Thoracic aorta (tissue), 2 donors: ENCODE measurements around the gene SNX5. TPM values are rescaled to one million over a fixed set of nuclear protein-coding genes. Genes with fewer than 3 reads are reported as not detected.

Experiments
- ATAC-seq: fragments of 150-250 bp; one replicate; pipeline ENCODE4 v1.8.0; 2017; ENCODE audit warnings: low read depth; ENCODE audit not compliant: insufficient number of reproducible peaks, low FRiP score
- DNase-seq: peaks from one replicate; pipeline ENCODE4 v3.0.0-alpha.2; 2020; ENCODE audit warnings: low spot score
- H3K27ac ChIP-seq, 2 donors: fragments of 200-600 bp; sonication (generic); 1 replicate in 1 of 2; 2 replicates in 1 of 2; pipeline ENCODE4 v1.5.1; 2016; ENCODE audit warnings: mild to moderate bottlenecking in 2 of 2, moderate library complexity in 2 of 2
- H3K27me3 ChIP-seq: fragments of 200-600 bp; sonication (generic); replicated peaks from 2 replicates; pipeline ENCODE4 v1.6.0; 2016; ENCODE audit warnings: mild to moderate bottlenecking; ENCODE audit not compliant: insufficient read depth
- H3K36me3 ChIP-seq: fragments of 200-600 bp; sonication (generic); one replicate; pipeline ENCODE4 v1.5.1; 2016
- H3K4me1 ChIP-seq, 2 donors: fragments of 200-600 bp; sonication (generic); 1 replicate in 1 of 2; 2 replicates in 1 of 2; pipeline versions ENCODE4 v1.5.1 to v1.6.0; 2016; ENCODE audit warnings: low read depth in 2 of 2, mild to moderate bottlenecking in 1 of 2; ENCODE audit not compliant: control insufficient read depth in 1 of 2
- H3K4me3 ChIP-seq: fragments of 200-600 bp; sonication (generic); 2 replicates; pipeline ENCODE4 v1.5.1; 2016; ENCODE audit warnings: mild to moderate bottlenecking
- H3K9me3 ChIP-seq: fragments of 200-600 bp; sonication (generic); 2 replicates; pipeline ENCODE4 v1.5.1; 2016
- total RNA-seq, 2 donors: library from RNA; depleted of rRNA; stranded (reverse); fragments of >200 nt; gene quantifications; one replicate each; pipeline versions ENCODE4 v1.1.0 to v1.2.3, GENCODE V29; 2016
- TF ChIP-seq, protein P1 (sequence below): fragments of 200-600 bp; sonication (generic); IDR thresholded peaks from one replicate; pipeline ENCODE4 v1.5.1; 2019; ENCODE audit warnings: antibody characterized with exemption

Gene SNX5
- total RNA-seq, 2 donors from 2014 or later: 63.0 to 112 TPM

DNA sequence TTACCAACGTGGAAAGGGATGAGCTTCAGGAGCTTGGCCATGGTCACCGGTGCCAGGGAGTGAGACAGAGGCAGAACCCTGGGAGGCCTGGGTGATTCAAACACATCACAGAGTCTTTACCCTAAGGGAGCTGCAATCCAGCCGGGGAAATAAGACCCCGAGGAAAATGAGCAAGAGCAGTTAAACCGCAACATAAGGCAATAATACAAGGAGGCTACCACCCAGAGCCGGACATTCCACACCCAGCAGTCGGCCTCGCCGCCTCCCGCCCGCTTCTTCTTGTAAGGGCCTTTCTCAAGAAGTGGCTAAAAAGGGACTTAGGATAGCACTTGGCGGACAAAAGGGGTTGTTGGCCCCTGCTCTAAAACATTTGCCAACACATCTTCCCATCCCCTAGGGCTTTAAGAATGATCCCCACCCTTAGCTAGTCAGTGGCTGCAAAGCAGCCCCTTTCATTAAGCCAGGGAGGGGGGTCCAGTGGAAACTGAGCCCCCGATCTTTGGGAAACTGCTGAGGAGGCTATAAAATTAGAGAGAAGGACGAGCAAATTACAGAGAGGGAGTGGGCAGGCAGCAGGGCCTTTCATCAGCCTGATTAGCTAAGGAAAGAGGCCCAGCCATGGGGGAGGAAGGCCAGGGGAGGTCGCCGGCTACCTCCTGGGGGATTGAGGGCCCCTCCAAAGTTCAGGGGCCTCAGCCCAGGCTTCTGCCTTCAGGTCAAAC lies 34.3 kb downstream of the SNX5 start:
- peaks cover 21 to 39% of the 10 kb centered on the region in 2 donors for H3K4me1 ChIP-seq
- peaks cover 3% of the 10 kb centered on the region for H3K9me3 ChIP-seq
- H3K27ac ChIP-seq: no peak overlapping the region
- H3K4me3 ChIP-seq: no peak overlapping the region
- no peaks in the 10 kb centered on the region for H3K36me3 ChIP-seq
- DNase-seq (no peak), ATAC-seq (no peak)
- H3K27me3 ChIP-seq: no peaks in the 10 kb centered on the region
- TF ChIP-seq, protein P1, sequence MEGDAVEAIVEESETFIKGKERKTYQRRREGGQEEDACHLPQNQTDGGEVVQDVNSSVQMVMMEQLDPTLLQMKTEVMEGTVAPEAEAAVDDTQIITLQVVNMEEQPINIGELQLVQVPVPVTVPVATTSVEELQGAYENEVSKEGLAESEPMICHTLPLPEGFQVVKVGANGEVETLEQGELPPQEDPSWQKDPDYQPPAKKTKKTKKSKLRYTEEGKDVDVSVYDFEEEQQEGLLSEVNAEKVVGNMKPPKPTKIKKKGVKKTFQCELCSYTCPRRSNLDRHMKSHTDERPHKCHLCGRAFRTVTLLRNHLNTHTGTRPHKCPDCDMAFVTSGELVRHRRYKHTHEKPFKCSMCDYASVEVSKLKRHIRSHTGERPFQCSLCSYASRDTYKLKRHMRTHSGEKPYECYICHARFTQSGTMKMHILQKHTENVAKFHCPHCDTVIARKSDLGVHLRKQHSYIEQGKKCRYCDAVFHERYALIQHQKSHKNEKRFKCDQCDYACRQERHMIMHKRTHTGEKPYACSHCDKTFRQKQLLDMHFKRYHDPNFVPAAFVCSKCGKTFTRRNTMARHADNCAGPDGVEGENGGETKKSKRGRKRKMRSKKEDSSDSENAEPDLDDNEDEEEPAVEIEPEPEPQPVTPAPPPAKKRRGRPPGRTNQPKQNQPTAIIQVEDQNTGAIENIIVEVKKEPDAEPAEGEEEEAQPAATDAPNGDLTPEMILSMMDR: no peak

DNA sequence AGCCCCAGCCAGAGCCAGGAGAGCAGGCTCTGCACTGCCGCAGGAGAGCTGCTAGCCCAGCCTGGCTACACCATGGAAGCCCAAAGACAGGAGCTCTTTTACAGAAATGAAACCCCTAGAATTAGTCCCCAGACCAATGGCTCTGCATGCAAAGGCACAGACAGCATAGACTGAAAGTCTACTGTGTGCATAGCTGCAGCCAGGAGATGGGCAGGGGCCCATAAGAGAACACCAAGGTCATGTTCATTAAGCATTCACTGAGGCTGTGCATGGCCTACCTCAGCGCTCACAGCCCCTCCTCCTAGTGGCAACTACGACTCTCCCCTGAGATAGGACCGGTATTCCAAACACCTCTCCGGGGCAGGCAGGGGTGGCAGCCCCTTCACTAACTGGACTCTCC lies 34.9 kb downstream of the SNX5 start:
- H3K9me3 ChIP-seq: peaks cover 3% of the 10 kb centered on the region
- peaks cover 20 to 39% of the 10 kb centered on the region in 2 donors for H3K4me1 ChIP-seq
- TF ChIP-seq, protein P1: no peak
- H3K27me3 ChIP-seq: no peaks in the 10 kb centered on the region
- DNase-seq: no peak
- no peaks in the 10 kb centered on the region for H3K36me3 ChIP-seq
- no peak for ATAC-seq
- no peak overlapping the region for H3K4me3 ChIP-seq
- H3K27ac ChIP-seq: no peak overlapping the region

DNA sequence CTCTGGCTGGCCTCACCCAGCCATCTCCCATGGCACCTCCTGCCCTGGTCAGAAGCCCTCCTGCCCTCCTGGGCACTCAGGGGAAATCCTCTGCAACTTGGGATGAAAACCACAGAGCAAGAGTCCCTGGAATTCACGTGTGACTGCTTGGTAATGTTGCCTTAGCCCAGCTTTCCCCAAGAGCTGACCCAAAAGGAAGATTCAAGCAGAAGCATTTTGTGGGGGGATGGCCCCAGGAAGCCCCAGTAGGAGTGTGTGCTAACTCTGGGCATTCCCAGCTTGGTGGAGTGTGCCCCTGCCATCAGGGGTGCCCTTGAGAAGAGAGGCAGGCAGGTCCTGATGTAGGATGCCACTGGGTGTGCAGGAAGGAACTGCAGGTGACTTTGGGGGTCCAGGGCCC lies 35.5 kb downstream of the SNX5 start:
- TF ChIP-seq, protein P1: no peak
- H3K4me3 ChIP-seq: no peak overlapping the region
- ATAC-seq: no peak

DNA sequence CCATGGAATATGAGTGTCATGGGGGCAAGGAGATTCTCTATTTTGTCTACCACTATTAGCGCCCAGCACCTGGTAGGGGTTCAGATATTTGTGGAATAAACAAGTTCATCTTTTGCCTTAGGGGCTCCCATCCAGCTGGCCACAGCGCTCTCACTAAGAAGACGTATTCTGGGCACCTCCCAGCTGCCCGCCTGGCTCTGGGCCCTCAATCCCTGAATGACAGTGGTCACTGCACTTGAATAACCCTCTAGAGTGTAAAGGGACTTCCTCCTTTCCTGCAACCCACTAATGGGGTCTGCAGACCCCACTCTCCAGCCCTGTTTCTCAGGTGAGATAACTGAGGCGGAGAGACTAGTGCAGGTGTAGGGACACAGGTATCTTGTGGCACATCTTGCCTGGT lies 36.2 kb downstream of the SNX5 start:
- ATAC-seq (no peak), DNase-seq (no peak)
- Histone ChIP-seq H3K4me3 (no peak overlapping the region), H3K27ac (no peak overlapping the region), H3K27me3 (no peaks in the 10 kb centered on the region), H3K9me3 (peaks cover 3% of the 10 kb centered on the region), H3K4me1 (peaks cover 14 to 38% of the 10 kb centered on the region in 2 donors), H3K36me3 (no peaks in the 10 kb centered on the region)
- TF ChIP-seq, protein P1: no peak

More for the DNA sequence above, 35.5 kb downstream of the SNX5 start:
- Histone ChIP-seq H3K36me3 (no peaks in the 10 kb centered on the region), H3K27me3 (no peaks in the 10 kb centered on the region), H3K27ac (no peak overlapping the region), H3K9me3 (peaks cover 3% of the 10 kb centered on the region), H3K4me1 (peaks cover 17 to 41% of the 10 kb centered on the region in 2 donors)
- no peak for DNase-seq

DNA sequence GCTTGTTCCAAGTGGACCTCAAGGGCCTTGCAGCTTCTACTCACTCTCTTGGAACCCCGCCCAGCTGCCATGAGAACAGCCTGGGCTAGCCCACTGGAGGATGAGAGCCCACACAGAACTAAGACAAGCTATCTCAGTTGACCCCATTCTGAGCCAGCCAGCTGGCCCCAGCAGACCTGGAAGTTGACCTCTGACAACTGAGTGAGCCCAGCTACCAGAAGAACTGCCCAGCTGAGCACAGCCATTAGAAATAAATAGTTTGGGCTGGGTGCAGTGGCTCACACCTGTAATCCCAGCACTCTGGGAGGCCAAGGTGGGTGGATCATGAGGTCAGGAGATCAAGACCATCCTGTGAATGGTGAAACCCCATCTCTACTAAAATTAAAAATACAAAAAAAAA lies 37.1 kb downstream of the SNX5 start:
- peaks cover 3% of the 10 kb centered on the region for H3K9me3 ChIP-seq
- TF ChIP-seq, protein P1: no peak

More for the DNA sequence above, 37.1 kb downstream of the SNX5 start:
- DNase-seq: no peak
- Histone ChIP-seq H3K4me1 (peaks cover 7 to 33% of the 10 kb centered on the region in 2 donors), H3K36me3 (no peaks in the 10 kb centered on the region), H3K27me3 (no peaks in the 10 kb centered on the region), H3K27ac (no peak overlapping the region), H3K4me3 (no peak overlapping the region)
- ATAC-seq: no peak
